Measurements from ENCODE around the gene LCN2.
A peak's percentile ranks its signal among the peaks of the same experiment; 100 is the strongest.
"Not testable (repeated sequence)": the region's sequence is repeated elsewhere in the genome, so short reads cannot be mapped to it uniquely, and the experiment has no call there.

- TF ChIP-seq CTCF (conservative IDR thresholded peaks at IDR 0.05; ENCODE audit: low read depth in 2 of 2) (peak in 1 of 2 experiments; percentile 40; a peak in 3 of 4 replicates), CREB1 (CRISPR knock-in tag; IDR thresholded peaks at IDR 0.05; ENCODE audit: low read depth) (peak; percentile 60)
- TF ChIP-seq POLR2AphosphoS5 (IDR thresholded peaks at IDR 0.05; ENCODE audit: low read depth); EZH2 (IDR thresholded peaks at IDR 0.05; ENCODE audit: low read depth, unreplicated experiment); REST (IDR thresholded peaks at IDR 0.05; ENCODE audit: unreplicated experiment); JUNB (IDR thresholded peaks at IDR 0.05; ENCODE audit: unreplicated experiment); ETS1 (IDR thresholded peaks at IDR 0.05); EZH2phosphoT487 (IDR thresholded peaks at IDR 0.05; ENCODE audit: unreplicated experiment); ZNF331 (CRISPR knock-in tag; IDR thresholded peaks at IDR 0.05; ENCODE audit: low read depth); STAT1 (IDR thresholded peaks at IDR 0.05; ENCODE audit: unreplicated experiment): not testable (repeated sequence)
Observed at GRCh38 chr9:128129976-128130590, 19.2 kb upstream of the LCN2 start.

Data from GM23338 (cell line).